Measurements from ENCODE around the gene PRDX5. TPM values are rescaled to one million over a fixed set of nuclear protein-coding genes. Genes with fewer than 3 reads are reported as not detected.

Gene PRDX5
- total and polyA plus RNA-seq, 4 donors, result 66.8 to 201 (median 135) TPM

DNA sequence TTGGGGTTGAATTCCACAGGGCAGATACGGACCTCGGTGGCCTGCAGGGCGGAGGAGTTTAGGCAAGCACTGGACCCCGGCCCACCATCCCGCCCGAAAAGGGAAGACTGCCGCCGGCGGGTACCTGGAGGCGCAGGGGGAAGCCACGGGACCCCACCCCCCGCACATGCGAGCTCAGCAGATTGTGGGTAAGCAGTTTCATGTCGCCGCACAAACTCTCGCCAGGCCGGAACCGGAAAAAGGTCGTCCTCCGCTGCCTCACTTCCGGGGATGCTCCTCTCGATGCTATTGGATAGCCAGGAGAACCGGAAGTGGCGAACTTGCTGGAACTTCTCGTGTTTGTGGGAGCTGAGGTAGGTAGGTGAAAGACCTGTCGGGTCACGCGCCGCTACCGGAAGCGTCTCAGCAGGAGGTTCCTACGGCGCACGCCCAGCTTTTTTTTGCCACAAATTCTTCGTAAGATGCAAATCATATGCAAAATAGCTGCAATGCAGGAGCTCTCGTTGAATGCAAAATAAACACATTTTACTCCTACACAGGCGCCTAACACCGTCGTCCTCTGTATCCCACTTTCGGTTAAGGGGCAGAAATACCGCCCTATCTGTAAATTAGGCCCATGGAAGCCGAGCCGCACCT, 478 bp upstream of the PRDX5 start, which contains the start of gene TRMT112 (continued):
- TF ChIP-seq FOXA1 (IDR thresholded peaks at IDR 0.05), result no peak
- peak; percentile 84 for TF ChIP-seq SP1 (IDR thresholded peaks at IDR 0.05)
- peak in 1 of 2 donors; percentile 68 for TF ChIP-seq EGR1 (IDR thresholded peaks at IDR 0.05; ENCODE audit: low read depth in 2 of 2)
- TF ChIP-seq, protein P1, sequence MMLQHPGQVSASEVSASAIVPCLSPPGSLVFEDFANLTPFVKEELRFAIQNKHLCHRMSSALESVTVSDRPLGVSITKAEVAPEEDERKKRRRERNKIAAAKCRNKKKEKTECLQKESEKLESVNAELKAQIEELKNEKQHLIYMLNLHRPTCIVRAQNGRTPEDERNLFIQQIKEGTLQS (IDR thresholded peaks at IDR 0.05), result no peak
- peak; percentile 82 to 83 for TF ChIP-seq RXRA (IDR thresholded peaks at IDR 0.05)
- peak; percentile 57 for TF ChIP-seq NR2F2 (IDR thresholded peaks at IDR 0.05)
- TF ChIP-seq, protein P2, sequence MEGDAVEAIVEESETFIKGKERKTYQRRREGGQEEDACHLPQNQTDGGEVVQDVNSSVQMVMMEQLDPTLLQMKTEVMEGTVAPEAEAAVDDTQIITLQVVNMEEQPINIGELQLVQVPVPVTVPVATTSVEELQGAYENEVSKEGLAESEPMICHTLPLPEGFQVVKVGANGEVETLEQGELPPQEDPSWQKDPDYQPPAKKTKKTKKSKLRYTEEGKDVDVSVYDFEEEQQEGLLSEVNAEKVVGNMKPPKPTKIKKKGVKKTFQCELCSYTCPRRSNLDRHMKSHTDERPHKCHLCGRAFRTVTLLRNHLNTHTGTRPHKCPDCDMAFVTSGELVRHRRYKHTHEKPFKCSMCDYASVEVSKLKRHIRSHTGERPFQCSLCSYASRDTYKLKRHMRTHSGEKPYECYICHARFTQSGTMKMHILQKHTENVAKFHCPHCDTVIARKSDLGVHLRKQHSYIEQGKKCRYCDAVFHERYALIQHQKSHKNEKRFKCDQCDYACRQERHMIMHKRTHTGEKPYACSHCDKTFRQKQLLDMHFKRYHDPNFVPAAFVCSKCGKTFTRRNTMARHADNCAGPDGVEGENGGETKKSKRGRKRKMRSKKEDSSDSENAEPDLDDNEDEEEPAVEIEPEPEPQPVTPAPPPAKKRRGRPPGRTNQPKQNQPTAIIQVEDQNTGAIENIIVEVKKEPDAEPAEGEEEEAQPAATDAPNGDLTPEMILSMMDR (IDR thresholded peaks at IDR 0.05; ENCODE audit: low read depth, low read length, missing input control), result no peak
- peak; percentile 5 for TF ChIP-seq FOXA2 (IDR thresholded peaks at IDR 0.05)
- TF ChIP-seq HNF4A (conservative IDR thresholded peaks at IDR 0.05), result peak in 1 of 2 donors; percentile 16
- TF ChIP-seq HNF4G (IDR thresholded peaks at IDR 0.05), result no peak

DNA sequence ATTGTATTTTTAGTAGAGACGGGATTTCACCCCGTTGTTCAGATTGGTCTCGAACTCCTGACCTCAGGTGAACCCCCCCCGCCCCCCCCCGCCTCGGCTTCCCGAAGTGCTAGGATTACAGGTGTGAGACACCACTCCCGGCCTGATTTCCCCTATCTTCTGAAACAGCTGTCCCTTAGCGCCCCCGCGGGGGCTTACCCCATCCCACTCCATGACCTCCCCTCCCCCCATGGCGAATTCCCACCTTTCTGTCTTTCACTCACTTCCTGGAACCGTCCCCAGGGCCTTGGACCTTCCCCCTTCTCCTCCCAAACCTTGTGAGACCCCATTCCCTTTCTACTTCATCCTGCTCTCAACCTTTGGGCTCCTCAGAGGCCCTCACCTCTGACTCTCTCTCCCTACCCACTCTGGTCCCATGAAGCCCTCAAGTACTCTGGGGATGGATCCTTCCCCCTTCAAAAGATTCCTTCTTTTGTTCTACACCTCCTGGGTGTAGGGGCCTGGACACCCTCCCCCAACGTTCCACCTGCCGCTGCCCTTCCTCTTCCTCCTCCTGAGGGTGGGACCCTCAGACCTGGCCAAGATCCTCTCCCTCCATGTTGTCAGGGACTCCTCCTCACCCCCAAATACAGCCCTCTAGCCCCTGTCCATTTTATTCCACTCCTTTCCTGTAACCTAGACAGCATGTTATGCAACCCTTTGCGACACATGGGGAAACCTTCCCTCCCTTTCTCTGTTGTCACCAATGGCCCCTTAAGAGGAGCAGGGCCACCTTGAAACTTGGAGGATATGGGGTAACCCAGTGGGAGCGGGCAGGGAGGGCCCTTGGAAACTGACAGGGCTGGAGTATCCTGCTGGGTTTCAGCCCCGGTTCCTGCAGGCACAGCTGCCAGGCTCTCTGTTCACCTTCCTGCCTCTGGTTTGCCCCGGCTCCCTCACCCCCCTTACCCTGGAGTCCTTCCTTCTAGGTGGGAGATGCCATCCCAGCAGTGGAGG, 1.1 kb downstream of the PRDX5 start:
- 27% methylated on average over 19 of the region's 19 CpGs for WGBS
- no peaks in the 10 kb centered on the region for H3K27me3 ChIP-seq (ENCODE audit: control insufficient read depth in 4 of 4, insufficient read depth in 4 of 4, low read length in 3 of 4)
- H3K4me1 ChIP-seq (ENCODE audit: control insufficient read depth in 4 of 4, insufficient read depth in 4 of 4, low read length in 3 of 4), result peaks cover 5 to 35% (median 23%) of the 10 kb centered on the region in 4 donors
- DNase-seq (ENCODE audit: low spot score), result no peak
- H3K27ac ChIP-seq (ENCODE audit: low read depth in 1 of 2, low read length in 2 of 2), result peak overlapping the region; percentile 93 to 98
- H3K36me3 ChIP-seq (ENCODE audit: control insufficient read depth in 4 of 4, insufficient read depth in 3 of 4, low read depth in 1 of 4, low read length in 3 of 4), result peaks cover 4 to 35% (median 12%) of the 10 kb centered on the region in 4 donors
- peak overlapping the region in 1 of 2 donors; percentile 69 for H3K9ac ChIP-seq (ENCODE audit: low read depth in 1 of 2, low read length in 2 of 2)
- no peaks in the 10 kb centered on the region for H3K9me3 ChIP-seq (ENCODE audit: control insufficient read depth in 4 of 4, low read length in 3 of 4)
- H3K4me3 ChIP-seq (ENCODE audit: low read depth in 1 of 3, low read length in 3 of 3), result peak overlapping the region; percentile 63 to 77 (median 76)
- TF ChIP-seq TAF1 (conservative IDR thresholded peaks at IDR 0.05), result no peak
- TF ChIP-seq, protein P3, sequence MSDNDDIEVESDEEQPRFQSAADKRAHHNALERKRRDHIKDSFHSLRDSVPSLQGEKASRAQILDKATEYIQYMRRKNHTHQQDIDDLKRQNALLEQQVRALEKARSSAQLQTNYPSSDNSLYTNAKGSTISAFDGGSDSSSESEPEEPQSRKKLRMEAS (IDR thresholded peaks at IDR 0.05), result no peak
- no peak for TF ChIP-seq FOXA1 (IDR thresholded peaks at IDR 0.05)
- no peak for TF ChIP-seq GABPA (IDR thresholded peaks at IDR 0.05 in 1 of 2, conservative IDR thresholded peaks at IDR 0.05 in 1 of 2)
- TF ChIP-seq RXRA (IDR thresholded peaks at IDR 0.05), result no peak
- TF ChIP-seq RAD21 (IDR thresholded peaks at IDR 0.05), result no peak
- no peak for TF ChIP-seq SP1 (IDR thresholded peaks at IDR 0.05)
- no peak for TF ChIP-seq HNF4G (IDR thresholded peaks at IDR 0.05)
- no peak for TF ChIP-seq JUND (IDR thresholded peaks at IDR 0.05)
- TF ChIP-seq, protein P4, sequence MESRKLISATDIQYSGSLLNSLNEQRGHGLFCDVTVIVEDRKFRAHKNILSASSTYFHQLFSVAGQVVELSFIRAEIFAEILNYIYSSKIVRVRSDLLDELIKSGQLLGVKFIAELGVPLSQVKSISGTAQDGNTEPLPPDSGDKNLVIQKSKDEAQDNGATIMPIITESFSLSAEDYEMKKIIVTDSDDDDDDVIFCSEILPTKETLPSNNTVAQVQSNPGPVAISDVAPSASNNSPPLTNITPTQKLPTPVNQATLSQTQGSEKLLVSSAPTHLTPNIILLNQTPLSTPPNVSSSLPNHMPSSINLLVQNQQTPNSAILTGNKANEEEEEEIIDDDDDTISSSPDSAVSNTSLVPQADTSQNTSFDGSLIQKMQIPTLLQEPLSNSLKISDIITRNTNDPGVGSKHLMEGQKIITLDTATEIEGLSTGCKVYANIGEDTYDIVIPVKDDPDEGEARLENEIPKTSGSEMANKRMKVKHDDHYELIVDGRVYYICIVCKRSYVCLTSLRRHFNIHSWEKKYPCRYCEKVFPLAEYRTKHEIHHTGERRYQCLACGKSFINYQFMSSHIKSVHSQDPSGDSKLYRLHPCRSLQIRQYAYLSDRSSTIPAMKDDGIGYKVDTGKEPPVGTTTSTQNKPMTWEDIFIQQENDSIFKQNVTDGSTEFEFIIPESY (IDR thresholded peaks at IDR 0.05), result no peak
- no peak for TF ChIP-seq EGR1 (IDR thresholded peaks at IDR 0.05; ENCODE audit: low read depth in 2 of 2)
